ENCODE data around the gene MDC1.

- TF ChIP-seq CTCF (IDR thresholded peaks at IDR 0.05) (peak; percentile 92), NRF1 (IDR thresholded peaks at IDR 0.05; ENCODE audit: low read depth, low read length) (0 out of 2 replicates have a peak, but pooled peaks have one; percentile 7), RAD21 (IDR thresholded peaks at IDR 0.05; ENCODE audit: low read length) (peak; percentile 88), EP300 (IDR thresholded peaks at IDR 0.05; ENCODE audit: borderline replicate concordance in 1 of 2, low read depth in 1 of 2, low read length in 1 of 2) (no peak), RXRA (IDR thresholded peaks at IDR 0.05; ENCODE audit: borderline replicate concordance, low read depth) (no peak), TCF12 (IDR thresholded peaks at IDR 0.05) (no peak), SIN3A (IDR thresholded peaks at IDR 0.05; ENCODE audit: borderline replicate concordance, low read depth, low read length) (no peak), GATA2 (CRISPR knock-in tag; IDR thresholded peaks at IDR 0.05) (no peak), PBX3 (IDR thresholded peaks at IDR 0.05) (no peak)
- TF ChIP-seq, protein P1, sequence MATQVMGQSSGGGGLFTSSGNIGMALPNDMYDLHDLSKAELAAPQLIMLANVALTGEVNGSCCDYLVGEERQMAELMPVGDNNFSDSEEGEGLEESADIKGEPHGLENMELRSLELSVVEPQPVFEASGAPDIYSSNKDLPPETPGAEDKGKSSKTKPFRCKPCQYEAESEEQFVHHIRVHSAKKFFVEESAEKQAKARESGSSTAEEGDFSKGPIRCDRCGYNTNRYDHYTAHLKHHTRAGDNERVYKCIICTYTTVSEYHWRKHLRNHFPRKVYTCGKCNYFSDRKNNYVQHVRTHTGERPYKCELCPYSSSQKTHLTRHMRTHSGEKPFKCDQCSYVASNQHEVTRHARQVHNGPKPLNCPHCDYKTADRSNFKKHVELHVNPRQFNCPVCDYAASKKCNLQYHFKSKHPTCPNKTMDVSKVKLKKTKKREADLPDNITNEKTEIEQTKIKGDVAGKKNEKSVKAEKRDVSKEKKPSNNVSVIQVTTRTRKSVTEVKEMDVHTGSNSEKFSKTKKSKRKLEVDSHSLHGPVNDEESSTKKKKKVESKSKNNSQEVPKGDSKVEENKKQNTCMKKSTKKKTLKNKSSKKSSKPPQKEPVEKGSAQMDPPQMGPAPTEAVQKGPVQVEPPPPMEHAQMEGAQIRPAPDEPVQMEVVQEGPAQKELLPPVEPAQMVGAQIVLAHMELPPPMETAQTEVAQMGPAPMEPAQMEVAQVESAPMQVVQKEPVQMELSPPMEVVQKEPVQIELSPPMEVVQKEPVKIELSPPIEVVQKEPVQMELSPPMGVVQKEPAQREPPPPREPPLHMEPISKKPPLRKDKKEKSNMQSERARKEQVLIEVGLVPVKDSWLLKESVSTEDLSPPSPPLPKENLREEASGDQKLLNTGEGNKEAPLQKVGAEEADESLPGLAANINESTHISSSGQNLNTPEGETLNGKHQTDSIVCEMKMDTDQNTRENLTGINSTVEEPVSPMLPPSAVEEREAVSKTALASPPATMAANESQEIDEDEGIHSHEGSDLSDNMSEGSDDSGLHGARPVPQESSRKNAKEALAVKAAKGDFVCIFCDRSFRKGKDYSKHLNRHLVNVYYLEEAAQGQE (IDR thresholded peaks at IDR 0.05; ENCODE audit: low read depth, low read length): no peak
- TF ChIP-seq, protein P2, sequence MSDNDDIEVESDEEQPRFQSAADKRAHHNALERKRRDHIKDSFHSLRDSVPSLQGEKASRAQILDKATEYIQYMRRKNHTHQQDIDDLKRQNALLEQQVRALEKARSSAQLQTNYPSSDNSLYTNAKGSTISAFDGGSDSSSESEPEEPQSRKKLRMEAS (IDR thresholded peaks at IDR 0.05; ENCODE audit: low read depth): no peak
Observed at GRCh38 chr6:30678964-30679726, 37.9 kb downstream of the MDC1 start.

All from SK-N-SH (cell line).